ENCODE results near the gene MAPKBP1.

Gene MAPKBP1

GRCh38 chr15:41873711-41874110 lies 99.4 kb downstream of the MAPKBP1 start:
- DNase-seq = no peak

GRCh38 chr15:41874736-41875135 lies 100.5 kb downstream of the MAPKBP1 start:
- DNase-seq = no peak

GRCh38 chr15:41876007-41876406 lies 101.7 kb downstream of the MAPKBP1 start:
- no peak for DNase-seq

- DNase-seq = no peak
Measured at GRCh38 chr15:41876689-41877088, 102.4 kb downstream of the MAPKBP1 start.

Data from stimulated activated naive CD4-positive, alpha-beta T cell (primary cell).